GM19455 (cell line): ENCODE measurements around the gene ANKRD63.

Experiments
- ATAC-seq: cut with Tn5 transposase; IDR thresholded peaks from one replicate; pipeline ENCODE4 v1.9.1; 2021; ENCODE audit not compliant: unreplicated experiment

ANKRD63 gene

GRCh38 chr15:40295877-40296560 is 13.2 kb upstream of the ANKRD63 start:
- ATAC-seq = no peak

- no peak for ATAC-seq
These were observed 12.4 kb upstream of the ANKRD63 start for GRCh38 chr15:40295297-40295696.

- ATAC-seq = no peak
These were observed 11.3 kb upstream of the ANKRD63 start for GRCh38 chr15:40293905-40294895.

- ATAC-seq = no peak
These were observed 10.1 kb upstream of the ANKRD63 start for GRCh38 chr15:40293006-40293405.

- ATAC-seq = no peak
These were observed 9.4 kb upstream of the ANKRD63 start for GRCh38 chr15:40292246-40292645.

GRCh38 chr15:40290918-40291574 is 8.2 kb upstream of the ANKRD63 start:
- ATAC-seq = no peak

GRCh38 chr15:40290545-40290917 is 7.7 kb upstream of the ANKRD63 start:
- ATAC-seq = no peak

- no peak for ATAC-seq
These were observed 6.4 kb upstream of the ANKRD63 start for GRCh38 chr15:40289140-40289775.

GRCh38 chr15:40287968-40288367 is 5.1 kb upstream of the ANKRD63 start:
- no peak for ATAC-seq

GRCh38 chr15:40287505-40287904 is 4.6 kb upstream of the ANKRD63 start:
- no peak for ATAC-seq

GRCh38 chr15:40286794-40287193 is 3.9 kb upstream of the ANKRD63 start:
- no peak for ATAC-seq

GRCh38 chr15:40286061-40286532 is 3.2 kb upstream of the ANKRD63 start:
- ATAC-seq = no peak

GRCh38 chr15:40285554-40286011 is 2.7 kb upstream of the ANKRD63 start:
- no peak for ATAC-seq

- ATAC-seq = no peak
These were observed 2.3 kb upstream of the ANKRD63 start for GRCh38 chr15:40285151-40285550.

GRCh38 chr15:40283615-40284300 is 894 bp upstream of the ANKRD63 start:
- ATAC-seq = no peak

GRCh38 chr15:40282147-40282868 is 556 bp downstream of the ANKRD63 start:
- ATAC-seq = no peak

- no peak for ATAC-seq
These were observed 1.1 kb downstream of the ANKRD63 start for GRCh38 chr15:40281801-40282146.

GRCh38 chr15:40281057-40281800 is 1.6 kb downstream of the ANKRD63 start:
- no peak for ATAC-seq
